Stimulated activated CD4-positive, alpha-beta T cell treated with anti-CD3 and anti-CD28 coated beads, TNF-alpha, amount 100 ng/mL, for 48 hours (primary cell): ENCODE data around the gene ITPRIP.

Experiments
- DNase-seq, 3 donors: peaks; one replicate each; pipeline ENCODE4 v3.0.0-alpha.2; 2020; ENCODE audit warnings: low read depth in 3 of 3

Gene ITPRIP

GRCh38 chr10:104342941-104343411 lies 4.7 kb upstream of the ITPRIP start:
- DNase-seq = no peak

GRCh38 chr10:104340641-104341040 lies 2.4 kb upstream of the ITPRIP start:
- no peak for DNase-seq

DNA sequence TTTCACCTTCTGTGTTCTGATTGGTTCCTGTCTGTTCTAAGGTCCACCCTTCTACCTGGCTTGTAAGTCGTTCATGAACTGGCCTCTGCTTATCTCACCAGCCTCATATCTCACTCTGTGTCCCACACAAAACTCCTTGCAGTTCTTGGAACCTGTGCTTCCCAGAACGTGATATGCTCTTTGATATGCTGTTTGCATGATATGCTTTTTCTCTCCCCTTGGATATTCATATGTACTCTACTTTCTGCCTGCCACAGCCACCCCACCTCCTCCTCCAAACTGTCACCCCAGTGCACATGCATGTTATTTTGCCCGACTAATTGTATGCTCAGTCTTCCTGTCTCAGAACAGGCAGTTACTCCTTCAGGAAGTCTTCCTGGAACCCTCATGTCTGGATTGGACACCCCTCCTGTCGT lies 1.9 kb upstream of the ITPRIP start:
- DNase-seq = no peak

DNA sequence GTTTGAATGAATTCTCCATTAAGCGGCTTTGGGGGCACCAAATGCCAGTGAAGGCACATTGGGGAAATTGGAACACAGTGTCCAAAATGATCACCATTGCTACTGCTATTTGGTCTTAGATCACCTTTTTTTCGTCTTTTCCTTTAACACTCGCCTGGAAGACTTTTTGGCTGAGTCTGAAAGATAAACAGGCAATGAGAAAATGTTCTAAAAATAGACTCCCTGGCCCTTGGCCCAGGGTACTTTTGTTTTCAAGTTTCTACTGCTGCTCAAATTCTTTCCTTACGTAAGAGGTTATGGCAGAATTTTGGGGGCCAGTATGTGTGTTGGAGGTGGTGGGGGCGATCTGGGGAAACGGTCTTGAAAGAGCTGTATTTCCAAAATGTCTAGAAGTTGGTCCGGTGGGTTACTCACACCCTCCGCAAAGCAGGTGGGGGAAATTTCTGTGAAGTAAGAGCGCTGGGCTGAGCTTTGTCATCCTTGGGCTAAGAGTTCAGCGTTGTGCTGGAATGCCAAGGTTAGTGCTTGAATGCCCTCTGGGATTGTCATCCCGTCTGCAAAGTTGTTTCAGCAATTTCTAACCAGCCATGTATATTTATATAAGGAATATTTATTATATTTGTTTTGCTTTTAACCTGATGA lies 1.3 kb upstream of the ITPRIP start:
- DNase-seq = no peak

DNA sequence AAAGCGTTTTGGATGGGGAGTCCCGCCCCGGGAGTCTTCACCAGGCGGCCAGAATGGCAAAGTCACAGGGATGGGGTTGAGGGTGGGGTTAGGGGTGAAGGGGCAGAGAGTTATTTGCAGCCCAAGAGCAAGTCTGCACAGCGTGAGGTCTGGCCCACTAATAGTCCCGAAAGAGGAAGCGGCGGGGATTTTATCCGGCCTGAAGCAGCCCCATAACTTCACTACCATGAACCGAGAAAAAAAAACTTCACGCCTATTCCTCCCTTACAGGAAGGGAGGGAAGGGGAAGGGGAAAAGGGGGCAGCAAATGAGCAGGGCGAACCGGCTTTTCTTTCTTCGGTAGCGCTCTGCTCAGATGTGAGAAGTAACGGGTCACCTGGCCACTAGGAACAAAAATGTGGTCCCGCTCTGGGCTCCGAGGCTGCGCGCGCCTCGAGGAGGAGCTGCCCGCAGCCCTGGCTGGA lies 712 bp downstream of the ITPRIP start:
- no peak for DNase-seq

DNA sequence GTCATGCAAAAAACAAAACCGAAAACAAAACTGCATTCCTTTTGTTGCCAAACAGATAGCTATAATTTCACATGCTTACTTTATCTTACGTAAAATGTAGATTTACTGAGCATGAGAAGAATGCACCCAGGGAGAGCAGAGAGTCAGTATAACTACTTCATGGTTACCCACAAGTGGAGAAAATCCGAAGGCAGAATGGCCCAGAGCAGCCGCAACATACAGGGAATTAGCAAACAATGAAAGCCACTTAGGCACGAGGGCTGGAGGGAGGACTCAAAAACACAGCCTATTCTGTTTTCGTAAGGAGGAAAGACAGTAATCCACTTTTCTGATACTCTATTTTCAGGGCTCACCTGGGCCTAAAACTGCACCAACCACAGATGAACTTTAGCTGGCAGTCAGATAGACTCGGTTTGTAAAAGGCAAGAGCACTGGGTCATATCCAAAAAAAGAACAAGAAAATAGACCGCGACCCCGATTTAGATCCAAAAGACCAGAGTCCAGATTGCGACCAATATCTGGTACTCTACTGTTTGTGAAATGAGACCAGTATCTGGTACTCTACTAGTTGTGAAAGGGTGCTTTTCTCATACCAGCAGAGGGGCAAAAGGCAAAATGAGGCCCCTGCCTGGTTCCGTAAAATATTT lies 1.3 kb downstream of the ITPRIP start:
- DNase-seq = no peak

DNA sequence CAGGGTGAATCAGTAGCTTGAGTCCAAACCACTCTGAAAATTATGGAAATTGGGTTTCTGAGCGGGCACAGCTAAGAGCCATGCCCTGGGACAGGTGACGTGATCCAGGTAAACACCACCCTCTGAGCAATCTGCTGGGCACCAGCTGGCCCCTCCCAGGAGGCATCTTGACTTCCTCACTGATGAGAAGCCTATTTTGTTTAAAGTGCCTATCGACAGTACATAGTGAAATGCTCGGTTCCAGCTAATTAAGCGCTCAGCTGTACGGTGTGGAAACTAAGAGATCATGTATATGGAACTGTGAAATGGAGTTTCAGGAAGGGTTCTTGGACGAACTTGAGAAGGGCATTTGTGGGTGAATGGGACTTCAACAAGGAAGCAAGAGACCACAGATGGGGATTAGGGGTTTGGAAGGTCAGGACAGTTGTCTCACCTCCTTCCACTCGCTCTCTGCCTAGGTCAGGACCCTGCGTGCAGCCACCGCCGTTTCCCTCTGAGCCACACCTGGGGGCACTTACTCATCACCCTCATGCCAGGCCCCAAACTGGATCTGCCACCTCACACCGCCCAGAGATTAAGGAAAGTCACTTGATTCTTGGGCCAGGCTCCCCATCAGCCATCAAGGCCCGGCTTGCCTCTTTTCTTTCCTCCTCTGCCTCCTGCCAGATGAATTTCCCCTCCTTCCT lies 3.2 kb downstream of the ITPRIP start:
- DNase-seq = no peak

GRCh38 chr10:104334561-104334960 lies 3.7 kb downstream of the ITPRIP start:
- DNase-seq = no peak

DNA sequence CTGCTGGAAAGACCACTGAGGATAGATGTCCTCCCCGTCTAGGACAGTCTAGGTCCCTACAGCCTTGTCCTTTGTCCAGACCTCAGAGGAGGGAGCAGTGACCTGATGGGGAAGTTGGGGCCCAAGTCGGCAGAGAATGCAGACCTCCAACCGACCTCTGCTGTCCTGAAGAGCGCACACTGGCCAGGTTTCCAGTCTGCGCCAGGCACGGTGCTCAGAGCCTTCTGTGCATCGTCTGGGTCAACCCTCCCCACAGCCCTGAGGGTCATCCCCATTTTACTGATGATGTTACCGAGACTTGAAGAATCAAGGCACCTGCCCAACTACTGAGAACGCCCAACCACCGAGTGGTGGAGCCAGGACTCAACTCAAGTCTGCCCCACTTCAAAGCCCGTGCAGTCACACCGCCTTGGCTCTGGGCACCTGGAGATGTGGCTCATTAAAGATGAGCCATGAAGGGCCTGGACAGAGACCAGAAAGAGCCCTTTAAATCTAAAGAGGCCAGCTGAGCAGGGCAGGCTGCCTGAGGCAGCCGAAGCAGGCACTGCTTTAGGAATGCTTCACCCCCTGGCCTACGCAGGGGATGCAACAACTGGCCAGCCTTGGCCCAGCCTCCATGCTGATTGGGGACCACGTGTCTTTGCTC lies 4.4 kb downstream of the ITPRIP start:
- no peak for DNase-seq

DNA sequence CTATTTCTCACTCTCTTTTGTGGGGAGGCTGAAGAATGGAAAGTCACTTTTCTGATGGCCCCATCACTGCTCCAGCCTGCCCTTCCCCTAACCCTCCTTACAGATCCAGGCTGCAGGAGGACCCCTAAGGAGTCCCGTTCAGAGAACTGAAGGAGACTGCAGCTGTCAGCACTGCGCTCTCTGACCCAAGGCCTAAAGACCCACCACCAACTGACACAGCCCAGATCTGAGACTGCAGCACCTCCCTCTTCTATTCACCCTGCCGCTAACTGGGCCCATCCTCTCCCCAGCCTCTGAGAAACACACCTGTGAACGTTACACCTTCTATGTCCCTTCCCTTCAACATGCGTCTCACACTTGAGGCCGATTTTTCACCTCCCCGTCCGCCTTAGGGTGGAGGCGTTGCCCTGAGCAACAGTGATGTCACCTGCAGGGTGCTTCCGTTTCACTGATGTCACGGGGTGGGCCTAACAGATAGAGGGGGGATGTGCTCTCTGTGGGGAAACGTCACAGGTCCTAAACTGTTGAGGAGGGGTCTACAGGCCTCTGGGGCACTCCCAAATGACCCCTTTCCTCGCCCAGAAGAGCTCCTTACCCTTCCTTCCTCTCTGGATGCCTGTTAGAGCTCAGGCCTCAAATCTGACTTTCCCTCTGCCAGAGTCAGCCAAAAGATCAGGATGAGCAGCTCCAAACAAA lies 5.1 kb downstream of the ITPRIP start:
- DNase-seq = no peak

DNA sequence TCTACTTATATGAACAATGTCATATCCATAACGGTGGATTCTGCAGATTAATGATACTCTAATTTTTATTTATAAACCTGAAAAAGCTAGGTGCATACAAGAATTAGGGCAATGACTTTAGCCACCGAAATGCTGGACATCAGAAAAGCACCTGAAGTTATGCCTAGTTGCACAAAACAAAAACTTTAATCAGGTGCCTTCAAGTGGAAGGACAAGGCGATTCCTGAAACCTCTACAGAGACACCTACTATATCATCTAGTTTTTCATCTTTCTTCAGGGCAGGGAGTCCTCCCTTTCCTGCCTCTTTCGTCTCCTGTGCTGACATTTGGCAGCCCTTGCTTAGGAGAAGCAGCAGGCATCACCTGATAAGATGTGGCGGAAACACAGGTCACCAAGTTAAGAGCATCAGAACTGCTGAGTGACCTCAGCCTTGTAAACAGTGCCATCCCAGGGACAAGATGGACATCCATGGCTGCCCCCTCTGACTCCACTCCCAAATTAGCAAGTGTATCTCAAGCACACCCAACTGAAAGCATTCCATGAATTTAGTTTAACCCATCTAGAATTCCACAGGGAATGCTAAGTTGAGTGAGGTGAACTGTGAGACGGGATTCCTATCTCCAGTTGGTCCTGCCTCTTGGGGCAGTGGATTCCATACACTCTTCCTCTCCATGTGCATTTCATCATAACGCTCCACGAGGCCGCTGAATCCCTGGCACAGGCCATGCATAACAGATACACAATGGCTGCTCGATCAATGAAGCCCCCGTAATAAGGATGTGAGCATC lies 5.8 kb downstream of the ITPRIP start:
- DNase-seq = no peak

- no peak for DNase-seq
These were observed 6.9 kb downstream of the ITPRIP start for GRCh38 chr10:104331208-104331838.

GRCh38 chr10:104330168-104331110 lies 7.8 kb downstream of the ITPRIP start:
- no peak for DNase-seq

DNA sequence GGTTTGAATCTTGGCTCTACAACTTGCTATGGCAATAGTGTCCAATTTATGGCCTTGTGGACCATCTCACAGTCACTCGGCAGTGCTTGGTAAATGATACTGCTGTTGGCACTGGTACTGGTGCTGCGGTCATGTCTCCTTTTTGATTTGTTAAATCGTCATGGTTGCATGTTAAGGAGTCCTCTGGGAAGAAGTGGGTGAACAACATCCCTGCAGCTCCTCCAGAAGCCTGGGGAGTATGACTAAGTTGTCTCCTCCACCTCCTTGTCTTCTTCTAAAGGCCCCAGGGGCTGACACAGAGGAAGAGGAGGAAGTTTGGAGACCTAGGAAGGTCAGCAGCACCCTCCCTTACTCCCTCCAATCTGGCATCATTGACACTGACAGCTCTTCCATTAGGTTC lies 8.5 kb downstream of the ITPRIP start:
- DNase-seq = no peak

GRCh38 chr10:104328896-104329710 lies 9.2 kb downstream of the ITPRIP start:
- DNase-seq = peak; percentile 55 to 79 (median 78)

- DNase-seq = no peak
These were observed 9.7 kb downstream of the ITPRIP start for GRCh38 chr10:104328646-104328895.

- no peak for DNase-seq
These were observed 10.3 kb downstream of the ITPRIP start for GRCh38 chr10:104327745-104328645.
